COLO668 (cell line): ENCODE measurements around the gene TECPR1.
A peak's percentile ranks its signal among the peaks of the same experiment; 100 is the strongest.

Source experiments
- DNase-seq: peaks from one replicate; lab custom pipeline; 2025; ENCODE audit not compliant: unreplicated experiment; lab: John Stamatoyannopoulos, UW

TECPR1 gene

GRCh38 chr7:98193474-98194180 lies 58.4 kb downstream of the TECPR1 start:
- DNase-seq: no peak

GRCh38 chr7:98192781-98193457 lies 59.1 kb downstream of the TECPR1 start:
- no peak for DNase-seq

- no peak for DNase-seq
Measured at GRCh38 chr7:98191668-98192431, 60.2 kb downstream of the TECPR1 start.

- DNase-seq: no peak
Measured at GRCh38 chr7:98189559-98189958, 62.5 kb downstream of the TECPR1 start.

GRCh38 chr7:98187138-98187502 lies 64.9 kb downstream of the TECPR1 start:
- DNase-seq: no peak

GRCh38 chr7:98186452-98187137 lies 65.4 kb downstream of the TECPR1 start:
- no peak for DNase-seq

- no peak for DNase-seq
Measured at GRCh38 chr7:98185101-98185500, 66.9 kb downstream of the TECPR1 start.

GRCh38 chr7:98180751-98181150 lies 71.3 kb downstream of the TECPR1 start:
- DNase-seq: no peak

- no peak for DNase-seq
Measured at GRCh38 chr7:98178762-98179490, 73.1 kb downstream of the TECPR1 start.

GRCh38 chr7:98178321-98178720 lies 73.7 kb downstream of the TECPR1 start:
- peak; percentile 40 for DNase-seq

GRCh38 chr7:98177553-98177952 lies 74.5 kb downstream of the TECPR1 start:
- DNase-seq: no peak

- DNase-seq: no peak
Measured at GRCh38 chr7:98175260-98175940, 76.6 kb downstream of the TECPR1 start.

- DNase-seq: no peak
Measured at GRCh38 chr7:98174334-98175259, 77.4 kb downstream of the TECPR1 start.

- DNase-seq: no peak
Measured at GRCh38 chr7:98171449-98171848, 80.6 kb downstream of the TECPR1 start.

GRCh38 chr7:98170966-98171365 lies 81.1 kb downstream of the TECPR1 start:
- no peak for DNase-seq

- DNase-seq: no peak
Measured at GRCh38 chr7:98168904-98169621, 83.0 kb downstream of the TECPR1 start.

GRCh38 chr7:98168181-98168903 lies 83.7 kb downstream of the TECPR1 start:
- DNase-seq: peak; percentile 73

GRCh38 chr7:98167653-98168052 lies 84.4 kb downstream of the TECPR1 start:
- no peak for DNase-seq
